GM19468 (cell line): Measurements from ENCODE around the gene TRUB2.

Experiments
- ATAC-seq: cut with Tn5 transposase; IDR thresholded peaks from one replicate; pipeline ENCODE4 v1.9.1; 2021; ENCODE audit warnings: mild to moderate bottlenecking, moderate library complexity, moderate number of reproducible peaks; ENCODE audit not compliant: unreplicated experiment; ENCODE audit errors: extremely low read depth

Gene TRUB2

DNA sequence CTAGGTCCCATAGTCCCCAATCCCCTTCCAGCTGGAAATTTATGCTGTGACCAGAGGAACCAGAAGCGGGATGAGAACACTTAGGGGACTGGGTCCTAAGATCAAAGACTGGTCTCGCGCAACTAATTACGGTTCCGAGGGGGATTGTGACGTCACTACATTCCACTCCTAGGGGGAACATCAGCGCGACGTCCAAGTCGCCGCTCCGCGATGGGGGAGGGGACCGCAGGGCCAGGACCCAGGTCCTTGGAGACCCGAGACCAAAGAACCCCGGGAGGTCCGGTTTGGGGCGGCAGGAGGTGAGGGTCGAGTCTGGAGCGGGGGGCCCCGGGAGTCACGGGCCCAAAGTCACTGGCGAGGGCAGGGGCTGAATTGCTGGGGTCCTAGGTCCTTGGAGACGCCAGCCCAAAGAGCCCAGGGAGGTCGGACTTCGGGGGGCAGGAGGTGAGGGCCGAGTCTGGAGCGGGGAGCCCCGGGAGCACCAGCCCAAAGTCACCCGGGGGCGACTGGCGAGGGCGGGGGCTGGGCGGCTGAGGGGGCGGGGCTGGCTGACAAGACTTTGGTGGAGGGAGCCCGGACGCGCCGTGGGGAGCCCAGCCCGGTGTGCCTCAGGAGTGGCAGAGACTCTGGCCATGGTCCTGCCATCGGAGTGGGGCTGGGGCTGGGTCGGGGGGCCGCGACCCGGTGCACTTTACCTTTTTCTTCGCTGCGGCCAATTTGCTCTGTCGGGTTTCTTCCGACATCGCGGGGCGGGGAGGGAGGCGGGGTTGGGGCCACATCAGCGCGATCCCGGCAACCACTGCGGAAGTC is 46.8 kb downstream of the TRUB2 start, which contains the start of gene GOLGA2:
Gene GOLGA2 (minus strand): TSS at position 810 of the 810 bp plus-strand sequence. CDS start 31 bp downstream, at position 779.
- no peak for ATAC-seq

- ATAC-seq: no peak
Measured at GRCh38 chr9:128274245-128274644, 48.0 kb downstream of the TRUB2 start.

- ATAC-seq: no peak
Measured at GRCh38 chr9:128271512-128271911, 50.7 kb downstream of the TRUB2 start.

GRCh38 chr9:128271112-128271511 is 51.1 kb downstream of the TRUB2 start:
- no peak for ATAC-seq

DNA sequence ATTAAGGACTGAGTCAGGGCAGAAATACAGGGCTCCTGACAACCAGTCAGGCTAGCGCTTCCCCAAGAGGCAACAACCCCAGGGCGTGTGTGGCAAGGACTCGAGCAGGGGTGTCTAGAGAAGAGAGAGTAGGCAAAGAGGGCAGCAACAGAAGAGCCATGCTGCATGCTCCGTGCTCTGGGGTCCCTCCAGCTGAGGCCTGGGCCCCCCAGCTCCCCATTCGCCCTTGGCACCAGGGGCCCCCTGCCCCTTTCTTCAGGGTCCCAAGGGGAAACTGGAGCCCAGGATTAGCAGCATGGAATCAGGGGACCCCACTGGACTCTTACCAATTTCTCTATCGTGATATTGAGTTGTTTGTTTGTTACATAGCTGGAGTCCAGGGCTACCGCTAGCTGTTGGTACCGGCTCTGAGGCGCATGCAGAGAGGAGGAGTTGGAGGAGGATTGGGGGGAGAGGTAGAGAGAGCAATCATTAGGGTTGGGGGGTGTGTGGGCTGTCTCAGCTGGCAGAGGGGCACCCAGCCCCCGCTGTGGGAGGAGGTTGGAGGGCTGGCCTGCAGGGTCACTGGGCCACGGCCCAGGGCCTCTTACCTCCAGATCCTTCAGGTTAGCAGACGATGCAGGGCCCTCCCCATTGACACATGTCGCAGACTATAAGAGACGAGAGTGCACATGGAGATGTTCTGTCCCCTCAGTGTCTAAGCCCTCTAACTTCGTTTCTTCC is 55.2 kb downstream of the TRUB2 start:
- no peak for ATAC-seq

DNA sequence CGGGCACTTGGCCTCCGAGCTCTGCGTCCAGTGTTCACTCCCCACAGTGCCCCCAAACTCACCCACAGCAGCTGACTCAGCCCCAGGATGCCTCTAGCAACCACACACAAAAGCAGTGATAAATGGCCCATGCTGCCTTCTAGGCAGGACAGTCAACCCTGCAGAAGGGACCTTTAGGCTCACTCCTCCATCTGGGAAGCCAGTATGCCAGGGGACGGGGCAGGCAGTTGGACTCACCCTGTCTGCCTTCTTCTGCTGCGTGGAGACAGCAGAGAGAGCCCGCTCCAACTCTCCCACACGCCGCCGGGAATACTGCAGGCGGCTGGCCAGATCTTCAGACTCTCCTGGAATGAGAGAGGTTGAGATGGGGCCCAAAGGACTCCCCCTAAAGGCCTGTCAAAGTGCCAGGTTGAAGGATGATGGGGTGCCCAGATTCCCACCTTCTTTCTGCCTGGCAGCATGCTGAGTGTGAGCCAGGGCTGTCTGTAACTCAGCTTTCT is 56.8 kb downstream of the TRUB2 start:
- no peak for ATAC-seq

- ATAC-seq: no peak
Measured at GRCh38 chr9:128262687-128263086, 59.6 kb downstream of the TRUB2 start.

DNA sequence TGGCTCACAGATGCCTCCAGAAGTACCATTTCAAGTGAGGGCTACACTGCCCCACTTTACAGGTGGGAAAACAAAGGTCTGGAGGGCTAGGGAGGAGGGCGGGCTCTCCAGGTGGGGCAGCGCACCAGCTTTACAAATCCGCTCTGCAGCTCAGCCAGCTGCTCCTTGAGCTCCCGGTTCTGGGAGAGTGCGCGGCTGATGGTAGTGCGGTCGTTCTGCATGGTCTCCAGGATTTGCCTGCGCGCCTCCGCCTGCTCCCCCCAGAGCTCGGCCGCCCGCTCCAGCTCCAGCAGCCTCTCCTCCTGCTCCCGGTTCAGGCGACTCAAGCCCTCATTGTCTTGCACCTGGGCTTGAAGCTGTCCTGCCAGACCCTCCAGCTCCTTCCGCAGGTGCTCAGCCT is 61.9 kb downstream of the TRUB2 start:
- ATAC-seq: no peak

DNA sequence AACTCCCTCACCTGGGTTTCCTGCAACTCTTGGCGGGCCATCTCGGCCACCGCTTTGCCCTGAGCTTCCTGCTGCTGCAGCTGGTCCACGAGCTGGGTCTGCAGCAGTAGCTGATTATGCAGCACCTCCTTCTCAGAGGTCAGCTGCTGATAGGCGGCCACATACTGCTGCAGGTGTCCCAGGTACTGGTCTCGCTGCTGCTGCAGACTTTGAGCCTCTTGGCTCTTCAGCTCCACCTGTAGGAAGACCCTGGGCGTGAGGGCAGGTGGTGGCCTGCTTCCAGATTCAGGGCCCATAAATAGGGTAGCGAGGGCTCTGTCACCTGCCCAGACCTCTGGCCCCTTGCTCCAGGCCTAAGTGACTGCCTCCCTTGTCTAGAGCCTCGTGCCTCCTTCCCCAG is 63.1 kb downstream of the TRUB2 start:
- ATAC-seq: no peak

- ATAC-seq: no peak
Measured at GRCh38 chr9:128258326-128258725, 63.9 kb downstream of the TRUB2 start.

- ATAC-seq: no peak
Measured at GRCh38 chr9:128257907-128258306, 64.3 kb downstream of the TRUB2 start.

- no peak for ATAC-seq
Measured at GRCh38 chr9:128257086-128257825, 65.0 kb downstream of the TRUB2 start.
